Natural killer cell (primary cell): ENCODE measurements around the gene FOXO1. TPM values are rescaled to one million over a fixed set of nuclear protein-coding genes. Genes with fewer than 3 reads are reported as not detected.
A peak's percentile ranks its signal among the peaks of the same experiment; 100 is the strongest.

Experiments
- ATAC-seq, 3 donors: fragments of 150-1000 bp in 2 of 3; fragments of 200-7000 bp in 1 of 3; cut with Tn5 transposase; 1 replicate in 1 of 3; 2 replicates in 2 of 3; pipeline ENCODE4 v1.10.0; 2021; ENCODE audit warnings: mild to moderate bottlenecking in 2 of 3, moderate library complexity in 2 of 3
- DNase-seq, 2 donors: peaks; one replicate each; pipeline versions ENCODE4 v3.0.0 to v3.0.0-alpha.2; 2013 to 2021; ENCODE audit warnings: mixed read lengths in 1 of 2
- H3K27ac ChIP-seq: one replicate; pipeline ENCODE4 v1.5.1; 2013; ENCODE audit warnings: mild to moderate bottlenecking, low read length
- H3K27me3 ChIP-seq: one replicate; pipeline ENCODE4 v1.6.1; 2013; ENCODE audit warnings: low read length; ENCODE audit not compliant: control insufficient read depth, insufficient read depth
- H3K36me3 ChIP-seq: one replicate; pipeline ENCODE4 v1.6.1; 2013; ENCODE audit warnings: low read length; ENCODE audit not compliant: control insufficient read depth, insufficient read depth
- H3K4me1 ChIP-seq: one replicate; pipeline ENCODE4 v1.6.1; 2013; ENCODE audit warnings: low read length; ENCODE audit not compliant: control insufficient read depth, insufficient read depth
- H3K4me3 ChIP-seq: one replicate; pipeline ENCODE4 v1.5.1; 2013; ENCODE audit warnings: low read length
- H3K9me3 ChIP-seq: one replicate; pipeline ENCODE4 v1.6.1; 2013; ENCODE audit warnings: low read length; ENCODE audit not compliant: control insufficient read depth, insufficient read depth
- H3K27ac Mint-ChIP-seq, 2 donors: one replicate each; pipeline ENCODE4 v1.8.0; 2022; ENCODE audit warnings: mild to moderate bottlenecking in 2 of 2, mixed read lengths in 2 of 2, moderate library complexity in 1 of 2
- H3K27me3 Mint-ChIP-seq, 2 donors: one replicate each; pipeline ENCODE4 v1.8.0; 2022; ENCODE audit warnings: low read depth in 2 of 2, mixed read lengths in 2 of 2
- H3K36me3 Mint-ChIP-seq: one replicate; pipeline ENCODE4 v1.8.0; 2022; ENCODE audit warnings: mixed read lengths
- H3K4me1 Mint-ChIP-seq, 2 donors: one replicate each; pipeline ENCODE4 v1.8.0; 2022; ENCODE audit warnings: mixed read lengths in 2 of 2
- H3K4me3 Mint-ChIP-seq: one replicate; pipeline ENCODE4 v1.8.0; 2022; ENCODE audit warnings: mild to moderate bottlenecking, moderate library complexity, mixed read lengths
- H3K9me3 Mint-ChIP-seq, 2 donors: one replicate each; pipeline ENCODE4 v1.8.0; 2022; ENCODE audit warnings: mixed read lengths in 2 of 2
- CTCF ChIP-seq: fragments of 200-600 bp; IDR thresholded peaks from one replicate; pipeline ENCODE4 v1.8.0; 2022; ENCODE audit warnings: antibody characterized with exemption
- WGBS: methylation state at CpG from one replicate; pipeline ENCODE4 v1.1.7; 2013; ENCODE audit warnings: missing lambda C conversion rate; ENCODE audit not compliant: insufficient coverage; 5-methylcytosine and 5-hydroxymethylcytosine counted together
- intact Hi-C: fragments of 100-400 bp; cut with micrococcal nuclease; formaldehyde crosslinking; loops from one replicate; pipeline ENCODE4 v1.14.2; 2022
- total RNA-seq, 4 donors: library from RNA; stranded (reverse); fragments of 120-200 nt in 1 of 4; gene quantifications; one replicate each; pipeline versions ENCODE4 v1.2.3 to v1.2.4, GENCODE V29; 2013 to 2022

Gene FOXO1
- total RNA-seq, 3 donors from 2014 or later (not counting 1 experiment from before 2014, with no cell fraction given): 23.9 to 29.8 (median 27.6) TPM

DNA sequence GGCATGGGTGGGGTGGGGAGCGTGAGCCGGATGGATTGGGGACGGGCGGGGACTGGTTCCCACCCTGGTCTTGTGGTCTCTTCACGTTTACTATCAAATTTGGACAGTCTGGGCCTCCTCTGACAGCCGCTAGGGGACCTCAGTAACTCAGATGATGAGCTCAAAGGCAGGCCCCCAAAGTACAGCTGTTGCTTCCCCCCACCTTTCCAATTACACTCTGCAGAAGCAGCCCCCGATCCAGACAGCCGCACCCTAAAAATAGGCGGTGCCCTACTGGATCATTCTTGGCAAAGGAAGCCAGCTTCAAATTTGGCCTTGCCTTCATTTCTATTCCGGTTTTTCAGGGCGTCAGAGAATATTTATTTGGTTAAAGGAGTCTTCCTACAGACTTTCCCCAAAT, 1.9 kb upstream of the FOXO1 start:
- Mint-ChIP-seq H3K27me3 (no peaks in the 10 kb centered on the region), H3K9me3 (no peaks in the 10 kb centered on the region), H3K4me1 (peaks cover 22 to 25% of the 10 kb centered on the region in 2 donors), H3K36me3 (no peaks in the 10 kb centered on the region), H3K4me3 (peak overlapping the region; percentile 87), H3K27ac (peak overlapping the region; percentile 83 to 95)
- Histone ChIP-seq H3K27me3 (no peaks in the 10 kb centered on the region), H3K4me3 (no peak overlapping the region), H3K9me3 (no peaks in the 10 kb centered on the region), H3K27ac (no peak overlapping the region), H3K4me1 (peaks cover 21% of the 10 kb centered on the region), H3K36me3 (no peaks in the 10 kb centered on the region)
- 43% methylated on average over 11 of the region's 11 CpGs for WGBS
- DNase-seq: peak; percentile 21 to 75
- TF ChIP-seq CTCF: peak; percentile 66
- ATAC-seq: peak in 1 of 3 donors; percentile 9
- intact Hi-C loops: loop anchor here (5.0 to 10.0 kb wide), 3 partner anchors 109 to 1631 kb away; partner anchors contain the start of genes NHLRC3 and PROSER1

DNA sequence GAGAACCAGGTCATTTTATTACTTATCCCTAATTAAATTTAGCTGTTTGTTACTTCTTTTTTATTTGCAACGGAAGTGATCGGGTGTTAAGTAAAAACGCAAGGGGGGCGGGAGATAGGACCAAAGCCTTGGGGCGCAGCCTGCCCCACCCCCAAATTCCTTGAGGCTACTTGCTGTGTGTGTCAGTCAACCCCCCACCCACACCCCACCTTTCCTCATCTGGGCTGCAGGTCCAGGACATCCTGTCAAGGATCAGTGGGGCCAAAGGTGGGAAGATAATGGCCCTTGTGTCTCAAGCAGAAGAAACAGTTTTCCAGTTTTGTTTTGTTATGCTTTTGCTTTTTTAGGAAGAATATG, 1.2 kb upstream of the FOXO1 start:
- ATAC-seq (no peak), DNase-seq (peak in 1 of 2 donors; percentile 46)
- intact Hi-C loops: loop anchor here (2.0 to 10.0 kb wide), 4 partner anchors 55 to 1630 kb away; partner anchors contain the start of genes NHLRC3 and PROSER1
- H3K4me1 Mint-ChIP-seq: peaks cover 29% of the 10 kb centered on the region in 2 donors
- no peaks in the 10 kb centered on the region for H3K36me3 Mint-ChIP-seq
- peak overlapping the region; percentile 83 to 95 for H3K27ac Mint-ChIP-seq
- Histone ChIP-seq H3K36me3 (no peaks in the 10 kb centered on the region), H3K4me3 (peak overlapping the region; percentile 90), H3K27ac (peak overlapping the region; percentile 75), H3K27me3 (no peaks in the 10 kb centered on the region), H3K9me3 (no peaks in the 10 kb centered on the region), H3K4me1 (peaks cover 21% of the 10 kb centered on the region)
- peak overlapping the region; percentile 87 for H3K4me3 Mint-ChIP-seq
- no peak for TF ChIP-seq CTCF
- H3K27me3 Mint-ChIP-seq: no peaks in the 10 kb centered on the region
- 4% methylated on average over 5 of the region's 5 CpGs for WGBS
- no peaks in the 10 kb centered on the region for H3K9me3 Mint-ChIP-seq

GRCh38 chr13:40666933-40667621, 636 bp upstream of the FOXO1 start:
- peak; percentile 10 to 31 (median 19) for ATAC-seq

More at GRCh38 chr13:40666933-40667621, 636 bp upstream of the FOXO1 start:
- no peaks in the 10 kb centered on the region for H3K9me3 Mint-ChIP-seq
- H3K4me1 ChIP-seq: peaks cover 21% of the 10 kb centered on the region
- H3K27me3 ChIP-seq: no peaks in the 10 kb centered on the region
- under 1% methylated on average over 65 of the region's 67 CpGs for WGBS
- TF ChIP-seq CTCF: no peak
- H3K27ac Mint-ChIP-seq: peak overlapping the region; percentile 83 to 95
- no peaks in the 10 kb centered on the region for H3K36me3 Mint-ChIP-seq
- peaks cover 29 to 33% of the 10 kb centered on the region in 2 donors for H3K4me1 Mint-ChIP-seq
- H3K27ac ChIP-seq: peak overlapping the region; percentile 75
- peak in 1 of 2 donors; percentile 31 for DNase-seq
- H3K4me3 ChIP-seq: peak overlapping the region; percentile 90
- no peaks in the 10 kb centered on the region for H3K27me3 Mint-ChIP-seq
- no peaks in the 10 kb centered on the region for H3K9me3 ChIP-seq
- H3K4me3 Mint-ChIP-seq: peak overlapping the region; percentile 87
- H3K36me3 ChIP-seq: no peaks in the 10 kb centered on the region
- intact Hi-C loops: loop anchor here (1.0 to 10.0 kb wide), 5 partner anchors 54 to 1630 kb away; partner anchors contain the start of genes NHLRC3 and PROSER1
